PC-9 (cell line): Measurements from ENCODE around the gene TGFBR3.

Experiments
- EZH2 ChIP-seq: fragments of 200-600 bp; sonication (generic); IDR thresholded peaks from 2 replicates; pipeline ENCODE4 v1.8.0; 2017; ENCODE audit warnings: antibody characterized with exemption, low read depth
- TF ChIP-seq, protein P1 (sequence below): fragments of 200-600 bp; sonication (generic); conservative IDR thresholded peaks from 2 replicates; pipeline ENCODE4 v1.6.1; 2017; ENCODE audit warnings: mixed run types, antibody characterized with exemption, mild to moderate bottlenecking, moderate library complexity

DNA sequence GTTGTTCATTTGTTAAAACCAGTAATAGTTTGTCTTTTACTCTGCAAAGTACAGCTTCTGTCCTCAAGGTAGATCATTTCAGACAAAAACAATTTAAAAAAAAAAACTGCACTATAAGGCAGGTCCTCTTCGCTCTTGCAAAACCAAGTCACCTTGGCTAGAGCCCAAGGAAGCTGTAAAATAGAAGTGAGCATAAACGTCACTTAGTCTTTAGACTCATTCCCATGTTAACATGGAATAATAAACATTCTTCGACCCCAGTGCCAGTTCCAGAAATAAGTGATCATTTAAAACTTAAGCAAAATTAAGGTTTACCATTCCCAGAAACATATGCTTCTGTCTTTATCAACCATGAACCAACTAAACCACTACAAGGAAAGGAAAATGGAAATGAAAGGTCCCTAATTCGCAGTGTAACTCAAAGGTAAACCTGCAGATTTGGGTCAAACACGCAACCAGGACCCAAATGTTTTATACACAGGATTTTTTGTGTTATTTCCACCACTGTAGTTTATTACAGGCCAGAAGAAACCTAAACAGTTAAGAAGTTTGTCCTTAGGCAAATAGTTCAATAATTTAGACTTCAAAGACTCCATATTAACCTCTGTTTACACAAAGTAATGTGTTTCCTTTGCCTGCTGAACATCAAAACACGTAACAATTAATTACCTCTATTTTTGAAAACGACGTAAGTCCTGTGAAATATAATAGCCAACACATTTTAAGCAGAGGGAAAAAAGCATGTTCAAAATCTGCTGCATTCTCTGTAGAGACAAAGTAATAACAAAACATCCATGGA is 54.6 kb downstream of the TGFBR3 start:
- TF ChIP-seq, protein P1, sequence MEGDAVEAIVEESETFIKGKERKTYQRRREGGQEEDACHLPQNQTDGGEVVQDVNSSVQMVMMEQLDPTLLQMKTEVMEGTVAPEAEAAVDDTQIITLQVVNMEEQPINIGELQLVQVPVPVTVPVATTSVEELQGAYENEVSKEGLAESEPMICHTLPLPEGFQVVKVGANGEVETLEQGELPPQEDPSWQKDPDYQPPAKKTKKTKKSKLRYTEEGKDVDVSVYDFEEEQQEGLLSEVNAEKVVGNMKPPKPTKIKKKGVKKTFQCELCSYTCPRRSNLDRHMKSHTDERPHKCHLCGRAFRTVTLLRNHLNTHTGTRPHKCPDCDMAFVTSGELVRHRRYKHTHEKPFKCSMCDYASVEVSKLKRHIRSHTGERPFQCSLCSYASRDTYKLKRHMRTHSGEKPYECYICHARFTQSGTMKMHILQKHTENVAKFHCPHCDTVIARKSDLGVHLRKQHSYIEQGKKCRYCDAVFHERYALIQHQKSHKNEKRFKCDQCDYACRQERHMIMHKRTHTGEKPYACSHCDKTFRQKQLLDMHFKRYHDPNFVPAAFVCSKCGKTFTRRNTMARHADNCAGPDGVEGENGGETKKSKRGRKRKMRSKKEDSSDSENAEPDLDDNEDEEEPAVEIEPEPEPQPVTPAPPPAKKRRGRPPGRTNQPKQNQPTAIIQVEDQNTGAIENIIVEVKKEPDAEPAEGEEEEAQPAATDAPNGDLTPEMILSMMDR: no peak
- TF ChIP-seq EZH2: no peak
